HepG2 (cell line): ENCODE measurements around the gene PODN. TPM values are rescaled to one million over a fixed set of nuclear protein-coding genes. Genes with fewer than 3 reads are reported as not detected.

Source experiments
- ATAC-seq: fragments of 200-7000 bp; cut with Tn5 transposase; 3 replicates; pipeline ENCODE4 v1.9.1; 2020; ENCODE audit warnings: mild to moderate bottlenecking, moderate library complexity
- BruUV-seq: library from RNA; stranded (reverse); fragments of 400-500 nt; replicated peaks from 2 replicates; lab custom pipeline; 2021; lab: Mats Ljungman, UMichigan
- CTCF ChIA-PET: fragments of 300-600 bp; formaldehyde crosslinking; extraction: SDS; loops from one replicate; lab custom pipeline; 2021; ENCODE audit warnings: low total read pairs, inconsistent platforms, low intra/inter-chr PET ratio; lab: Yijun Ruan, JAX
- POLR2A ChIA-PET: fragments of 350-600 bp; sonication (Branson Sonifier 250); formaldehyde crosslinking; loops from one replicate; lab custom pipeline; 2020; ENCODE audit warnings: antibody characterized with exemption, inconsistent platforms; lab: Yijun Ruan, JAX
- DNase-seq: peaks from one replicate; pipeline ENCODE4 v3.0.0-alpha.2; 2015; ENCODE audit warnings: low spot score
- FAIRE-seq: peaks from 3 replicates; lab custom pipeline; 2011; peaks lifted over from hg19 to GRCh38; lab: Jason Lieb, UNC
- H2AFZ ChIP-seq: one replicate; pipeline ENCODE4 v1.6.1; 2011; ENCODE audit warnings: low read length, inconsistent platforms
- H3K27ac ChIP-seq: fragments of 300-600 bp; 3 replicates; pipeline ENCODE4 v1.8.0; 2011; ENCODE audit warnings: mixed run types, mild to moderate bottlenecking, mixed read lengths, low read length, inconsistent platforms; ENCODE audit not compliant: insufficient read depth; ENCODE audit errors: extremely low read length
- H3K27me3 ChIP-seq, 2 experiments: fragments of 200-600 bp in 1 of 2; 2 replicates in 1 of 2; 3 replicates in 1 of 2; pipeline versions ENCODE4 v1.6.0 to v1.8.0; 2011; ENCODE audit warnings: low read length in 2 of 2, mild to moderate bottlenecking in 2 of 2, moderate library complexity in 2 of 2, inconsistent platforms in 1 of 2; ENCODE audit not compliant: insufficient read depth in 2 of 2, control insufficient read depth in 1 of 2
- H3K36me3 ChIP-seq, 2 experiments: fragments of 200-600 bp in 1 of 2; replicated peaks in 1 of 2; 2 replicates in 1 of 2; 3 replicates in 1 of 2; pipeline versions ENCODE4 v1.5.1 to v1.8.0; 2011; ENCODE audit warnings: low read length in 2 of 2, inconsistent platforms in 1 of 2; ENCODE audit not compliant: insufficient read depth in 2 of 2, control insufficient read depth in 1 of 2
- H3K4me1 ChIP-seq: 2 replicates; pipeline ENCODE4 v1.5.1; 2012; ENCODE audit warnings: low read length, inconsistent platforms; ENCODE audit not compliant: insufficient read depth
- H3K4me2 ChIP-seq: 2 replicates; pipeline ENCODE4 v1.6.0; 2011; ENCODE audit warnings: low read depth, low read length, inconsistent platforms
- H3K4me3 ChIP-seq, 3 experiments: fragments of 200-600 bp in 1 of 3; sonication (generic), shearing (Covaris generic) in 1 of 3; replicated peaks in 1 of 3; 2 replicates each; pipeline ENCODE4 v1.5.1; 2011 to 2016; ENCODE audit warnings: low read length in 3 of 3, inconsistent platforms in 2 of 3, low read depth in 2 of 3, mild to moderate bottlenecking in 2 of 3, control low read depth in 1 of 3, mixed read lengths in 1 of 3; ENCODE audit not compliant: insufficient read depth in 1 of 3
- H3K79me2 ChIP-seq: one replicate; pipeline ENCODE4 v1.6.1; 2011; ENCODE audit warnings: low read length, inconsistent platforms; ENCODE audit not compliant: insufficient read depth
- H3K9ac ChIP-seq: 2 replicates; pipeline ENCODE4 v1.6.0; 2011; ENCODE audit warnings: mild to moderate bottlenecking, low read depth, low read length, inconsistent platforms; ENCODE audit not compliant: insufficient read depth
- H3K9me3 ChIP-seq: 2 replicates; pipeline ENCODE4 v1.5.1; 2012; ENCODE audit warnings: mild to moderate bottlenecking, low read length
- H4K20me1 ChIP-seq: 2 replicates; pipeline ENCODE4 v1.6.0; 2011; ENCODE audit warnings: inconsistent platforms, mild to moderate bottlenecking, low read length, moderate library complexity; ENCODE audit not compliant: insufficient read depth
- FOXJ3 ChIP-seq: sonication (generic); formaldehyde crosslinking; IDR thresholded peaks from 2 replicates; pipeline ENCODE4 v1.4.0; 2020; ENCODE audit warnings: missing genetic modification reagents, mild to moderate bottlenecking, borderline replicate concordance
- GABPB1 ChIP-seq: IDR thresholded peaks from 2 replicates; pipeline ENCODE4 v1.6.1; 2016; ENCODE audit warnings: mild to moderate bottlenecking, missing genetic modification reagents, moderate library complexity, missing compliant biosample characterization
- GLI4 ChIP-seq: sonication (generic); formaldehyde crosslinking; IDR thresholded peaks from 2 replicates; pipeline ENCODE4 v1.5.1; 2020; ENCODE audit warnings: missing genetic modification reagents, mild to moderate bottlenecking, moderate library complexity, borderline replicate concordance
- KLF6 ChIP-seq: IDR thresholded peaks from 2 replicates; pipeline ENCODE4 v1.8.0; 2016; ENCODE audit warnings: missing biosample characterization, missing genetic modification reagents
- NR0B2 ChIP-seq: sonication (generic); formaldehyde crosslinking; IDR thresholded peaks from 2 replicates; pipeline ENCODE4 v1.4.0; 2020; ENCODE audit warnings: mild to moderate bottlenecking, missing genetic modification reagents
- SOX5 ChIP-seq: IDR thresholded peaks from 2 replicates; pipeline ENCODE4 v1.6.1; 2016; ENCODE audit warnings: borderline replicate concordance
- YEATS4 ChIP-seq: sonication (generic); formaldehyde crosslinking; IDR thresholded peaks from 2 replicates; pipeline ENCODE4 v1.4.0; 2020; ENCODE audit warnings: missing genetic modification reagents, borderline replicate concordance
- ZBTB7A ChIP-seq: sonication (generic); formaldehyde crosslinking; IDR thresholded peaks from 2 replicates; pipeline ENCODE4 v1.8.0; 2022; ENCODE audit warnings: mild to moderate bottlenecking, missing genetic modification reagents
- ZNF552 ChIP-seq: sonication (generic); formaldehyde crosslinking; IDR thresholded peaks from 2 replicates; pipeline ENCODE4 v1.9.0; 2022; ENCODE audit warnings: missing genetic modification reagents, mild to moderate bottlenecking, borderline replicate concordance
- ZNF75D ChIP-seq: sonication (generic); formaldehyde crosslinking; IDR thresholded peaks from 2 replicates; pipeline ENCODE4 v1.8.1; 2023; ENCODE audit warnings: missing genetic modification reagents, mild to moderate bottlenecking, borderline replicate concordance
- WGBS: methylation state at CpG from one replicate; pipeline ENCODE4 v1.1.6; 2017; ENCODE audit warnings: low lambda C conversion rate; 5-methylcytosine and 5-hydroxymethylcytosine counted together
- in situ Hi-C: cut with HindIII; loops from 2 replicates; pipeline ENCODE4 v1.10.0; 2017; ENCODE audit warnings: low pct_unique_long_range_greater_than_20kb; ENCODE audit not compliant: extremely low pct_ligation_motif_present
- intact Hi-C: fragments of 100-400 bp; cut with micrococcal nuclease; formaldehyde crosslinking; loops from one replicate; pipeline ENCODE4 v1.10.0; 2022; ENCODE audit not compliant: unreplicated experiment
- polyA plus RNA-seq, 8 experiments: library from polyadenylated mRNA; depleted of rRNA in 3 of 8; stranded (reverse) in 7 of 8; unstranded in 1 of 8; fragments of >200 nt; fragmentation: Illumina TruSeq in 4 of 8; extraction: Trizol in 4 of 8; gene quantifications; 2 replicates each; pipeline versions ENCODE4 v1.2.1 to v1.2.3, GENCODE V29; 2011 to 2016; ENCODE audit warnings: low read depth in 4 of 8, missing spikeins in 1 of 8, mixed read lengths in 1 of 8; ENCODE audit not compliant: insufficient read depth in 1 of 8
- total RNA-seq, 5 experiments: library from RNA; depleted of rRNA; stranded (reverse); fragments of >200 nt; fragmentation: Illumina TruSeq; extraction: Trizol; gene quantifications; 2 replicates each; pipeline ENCODE4 v1.2.3, GENCODE V29; 2016; ENCODE audit warnings: low read depth in 1 of 5

The PODN gene
- total and polyA plus RNA-seq, 2 of the 13 experiments (the other 11 are each of a cell fraction or from before 2014, with no cell fraction given) = 0.13 TPM; not detected in 1

- Histone ChIP-seq H4K20me1 (no peaks in the 10 kb centered on the region), H2AFZ (no peak overlapping the region), H3K9ac (peak overlapping the region; percentile 34; the same call in 1 of the 2 replicates), H3K4me1 (peaks cover 49% of the 10 kb centered on the region), H3K4me3 (peak overlapping the region in 2 of 3 experiments; percentile 8 to 63; a peak in 1 of 6 replicates), H3K27ac (no peak overlapping the region), H3K27me3 (peaks cover 21 to 76% of the 10 kb centered on the region in 2 experiments), H3K9me3 (no peaks in the 10 kb centered on the region), H3K4me2 (peak overlapping the region; percentile 80), H3K79me2 (no peaks in the 10 kb centered on the region), H3K36me3 (no peaks in the 10 kb centered on the region)
- in situ Hi-C loops (no loop called here), intact Hi-C loops (loop anchor here (10.0 kb wide), 1 partner anchor 101 kb away; no protein-coding TSS in a partner anchor)
- ATAC-seq (no peak), FAIRE-seq (no peak), DNase-seq (no peak)
- BruUV-seq = no TSS peak
- CTCF ChIA-PET = no interaction called here
- POLR2A ChIA-PET = no interaction called here
- WGBS = 17% methylated on average over 10 of the region's 17 CpGs
- peak; percentile 24; the same call in 1 of the 2 replicates for TF ChIP-seq GABPB1 (CRISPR knock-in tag)
- no peak for TF ChIP-seq NR0B2
These were observed 21.9 kb downstream of the PODN start for GRCh38 chr1:53083636-53084588.

GRCh38 chr1:53084589-53084971 is 22.6 kb downstream of the PODN start:
- H3K36me3 ChIP-seq = no peaks in the 10 kb centered on the region
- WGBS = 53% methylated on average over 6 of the region's 8 CpGs
- peaks cover 21 to 71% of the 10 kb centered on the region in 2 experiments for H3K27me3 ChIP-seq
- H3K27ac ChIP-seq = no peak overlapping the region
- FAIRE-seq = no peak
- H3K4me2 ChIP-seq = no peak overlapping the region
- POLR2A ChIA-PET = no interaction called here
- intact Hi-C loops (loop anchor here (10.0 kb wide), 1 partner anchor 100 kb away; no protein-coding TSS in a partner anchor), in situ Hi-C loops (no loop called here)
- H3K9me3 ChIP-seq = no peaks in the 10 kb centered on the region
- no peaks in the 10 kb centered on the region for H4K20me1 ChIP-seq
- no peak overlapping the region for H2AFZ ChIP-seq
- H3K79me2 ChIP-seq = no peaks in the 10 kb centered on the region
- H3K4me3 ChIP-seq = no peak overlapping the region
- CTCF ChIA-PET = no interaction called here
- no peak for TF ChIP-seq YEATS4
- TF ChIP-seq ZNF75D = no peak
- TF ChIP-seq ZNF552 (CRISPR knock-in tag) = no peak
- TF ChIP-seq FOXJ3 (CRISPR knock-in tag) = no peak
- TF ChIP-seq SOX5 (CRISPR knock-in tag) = no peak
- TF ChIP-seq KLF6 = no peak
- no peak for TF ChIP-seq ZBTB7A (CRISPR knock-in tag)
- no peak for TF ChIP-seq GLI4 (CRISPR knock-in tag)
- no peak for ATAC-seq
- H3K9ac ChIP-seq = no peak overlapping the region
- no TSS peak for BruUV-seq
- DNase-seq = no peak
- peaks cover 56% of the 10 kb centered on the region for H3K4me1 ChIP-seq
